ENCODE data around the gene PARP8.

Gene PARP8

GRCh38 chr5:50733741-50734140 lies 67.3 kb downstream of the PARP8 start:
- TF ChIP-seq FOXP2 (optimal IDR thresholded peaks at IDR 0.05; ENCODE audit: borderline replicate concordance, extremely low read depth, extremely low read length, insufficient read depth) (no peak), SIN3A (IDR thresholded peaks at IDR 0.05; ENCODE audit: borderline replicate concordance, insufficient read depth, low read length) (no peak), POLR2AphosphoS5 (IDR thresholded peaks at IDR 0.05; ENCODE audit: low read depth, low read length) (no peak), REST (IDR thresholded peaks at IDR 0.05; ENCODE audit: insufficient read depth in 1 of 2, low read depth in 2 of 2, low read length in 2 of 2) (no peak), TAF1 (IDR thresholded peaks at IDR 0.05; ENCODE audit: borderline replicate concordance, insufficient read depth, low read length) (no peak)

DNA sequence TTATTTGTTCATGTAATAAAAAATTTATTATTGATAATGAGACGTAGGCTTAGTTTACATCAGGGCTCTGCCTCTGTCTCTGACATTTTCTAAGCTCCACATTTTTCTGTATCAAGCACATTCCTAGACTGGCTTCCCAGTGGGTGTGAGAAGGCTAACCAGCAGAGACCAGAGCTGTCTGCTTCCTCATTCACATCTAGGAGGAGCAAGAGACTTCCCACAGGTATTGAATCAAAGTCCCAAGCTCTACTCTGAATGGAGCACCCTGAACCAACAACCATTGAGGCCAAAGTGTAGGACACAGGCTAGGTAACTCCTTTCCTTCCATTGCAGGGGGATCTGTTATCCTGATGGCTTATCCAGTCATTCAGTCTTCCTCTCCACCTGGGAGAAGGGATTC lies 72.4 kb downstream of the PARP8 start:
- TF ChIP-seq POLR2AphosphoS5 (IDR thresholded peaks at IDR 0.05; ENCODE audit: low read depth, low read length) (no peak), REST (IDR thresholded peaks at IDR 0.05; ENCODE audit: insufficient read depth in 1 of 2, low read depth in 2 of 2, low read length in 2 of 2) (no peak), TAF1 (IDR thresholded peaks at IDR 0.05; ENCODE audit: borderline replicate concordance, insufficient read depth, low read length) (no peak), FOXP2 (optimal IDR thresholded peaks at IDR 0.05; ENCODE audit: borderline replicate concordance, extremely low read depth, extremely low read length, insufficient read depth) (no peak), SIN3A (IDR thresholded peaks at IDR 0.05; ENCODE audit: borderline replicate concordance, insufficient read depth, low read length) (no peak)

DNA sequence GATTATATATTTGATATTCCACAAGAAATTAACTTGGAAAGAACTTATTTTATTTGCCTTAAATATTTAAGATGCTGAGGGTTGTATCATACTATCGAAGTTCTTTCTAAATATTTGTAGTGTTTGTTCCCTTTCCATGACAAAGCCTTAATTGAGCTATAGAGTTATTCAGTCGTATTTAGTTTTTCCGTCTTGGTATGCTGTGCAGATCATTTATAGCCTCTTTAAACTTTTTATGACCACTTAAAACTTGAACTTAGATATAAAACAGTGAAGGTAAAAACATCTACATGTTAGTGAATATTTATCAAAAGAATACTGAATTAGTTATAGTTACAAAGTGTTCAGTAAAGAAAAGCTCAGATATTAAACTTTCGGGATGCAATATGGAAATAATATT lies 74.4 kb downstream of the PARP8 start:
- no peak for TF ChIP-seq REST (IDR thresholded peaks at IDR 0.05; ENCODE audit: insufficient read depth in 1 of 2, low read depth in 2 of 2, low read length in 2 of 2)
- TF ChIP-seq TAF1 (IDR thresholded peaks at IDR 0.05; ENCODE audit: borderline replicate concordance, insufficient read depth, low read length), result no peak
- no peak for TF ChIP-seq POLR2AphosphoS5 (IDR thresholded peaks at IDR 0.05; ENCODE audit: low read depth, low read length)
- TF ChIP-seq SIN3A (IDR thresholded peaks at IDR 0.05; ENCODE audit: borderline replicate concordance, insufficient read depth, low read length), result no peak
- TF ChIP-seq FOXP2 (optimal IDR thresholded peaks at IDR 0.05; ENCODE audit: borderline replicate concordance, extremely low read depth, extremely low read length, insufficient read depth), result no peak

DNA sequence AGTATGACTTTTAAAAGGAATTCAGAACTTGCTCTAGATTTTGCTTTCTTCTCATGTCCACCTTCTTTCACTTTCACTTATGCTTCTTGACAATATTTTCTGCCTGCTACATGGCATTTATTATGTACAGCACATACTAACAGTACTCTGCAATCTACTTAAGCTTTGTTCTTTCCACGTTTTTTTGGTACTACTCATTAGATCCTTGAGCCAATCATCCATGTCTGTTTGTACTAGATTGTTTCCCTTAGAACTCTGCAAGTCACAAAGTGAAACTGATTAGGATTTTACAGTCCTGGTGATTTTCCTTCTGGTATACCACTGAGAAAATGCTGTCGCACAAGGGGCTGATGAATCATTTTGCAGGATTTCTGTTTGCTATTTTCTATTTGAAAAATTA lies 78.3 kb downstream of the PARP8 start:
- TF ChIP-seq TAF1 (IDR thresholded peaks at IDR 0.05; ENCODE audit: borderline replicate concordance, insufficient read depth, low read length) (no peak), SIN3A (IDR thresholded peaks at IDR 0.05; ENCODE audit: borderline replicate concordance, insufficient read depth, low read length) (no peak), REST (IDR thresholded peaks at IDR 0.05; ENCODE audit: insufficient read depth in 1 of 2, low read depth in 2 of 2, low read length in 2 of 2) (no peak), POLR2AphosphoS5 (IDR thresholded peaks at IDR 0.05; ENCODE audit: low read depth, low read length) (no peak), FOXP2 (optimal IDR thresholded peaks at IDR 0.05; ENCODE audit: borderline replicate concordance, extremely low read depth, extremely low read length, insufficient read depth) (no peak)
